NT2/D1 (cell line): ENCODE data around the gene KRTAP19-8.

Experiments used
- DNase-seq: peaks from one replicate; pipeline ENCODE4 v3.0.0-alpha.2; 2011; ENCODE audit warnings: low read depth, low spot score
- H3K27me3 ChIP-seq: 2 replicates; pipeline ENCODE4 v1.6.0; 2011; ENCODE audit warnings: mild to moderate bottlenecking; ENCODE audit not compliant: insufficient read length, insufficient read depth
- H3K36me3 ChIP-seq: 2 replicates; pipeline ENCODE4 v1.6.1; 2011; ENCODE audit warnings: mild to moderate bottlenecking, low read length, mixed read lengths; ENCODE audit not compliant: insufficient read depth, insufficient read length
- H3K4me1 ChIP-seq: 2 replicates; pipeline ENCODE4 v1.5.1; 2011; ENCODE audit not compliant: insufficient read depth, insufficient read length
- H3K4me3 ChIP-seq: 2 replicates; pipeline ENCODE4 v1.5.1; 2011; ENCODE audit warnings: low read depth; ENCODE audit not compliant: insufficient read length
- H3K9ac ChIP-seq: 2 replicates; pipeline ENCODE4 v1.6.0; 2011; ENCODE audit warnings: low read depth; ENCODE audit not compliant: insufficient read length
- H3K9me3 ChIP-seq: 2 replicates; pipeline ENCODE4 v1.5.1; 2011; ENCODE audit warnings: mild to moderate bottlenecking, low read length; ENCODE audit not compliant: insufficient read depth
- SUZ12 ChIP-seq: IDR thresholded peaks from 2 replicates; pipeline ENCODE4 v1.6.1; 2011; ENCODE audit not compliant: insufficient read length, insufficient read depth; ENCODE audit errors: extremely low read depth
- YY1 ChIP-seq: IDR thresholded peaks from 2 replicates; pipeline ENCODE4 v1.6.1; 2011; ENCODE audit not compliant: insufficient read length, insufficient read depth
- ZNF274 ChIP-seq: IDR thresholded peaks from 2 replicates; pipeline ENCODE4 v1.6.1; 2011; ENCODE audit warnings: mild to moderate bottlenecking, low read depth, low read length

Gene KRTAP19-8

GRCh38 chr21:31008355-31008754, 29.9 kb downstream of the KRTAP19-8 start:
- no peaks in the 10 kb centered on the region for H3K4me1 ChIP-seq
- no peak for TF ChIP-seq SUZ12
- no peak for TF ChIP-seq YY1

GRCh38 chr21:31005019-31005418, 33.3 kb downstream of the KRTAP19-8 start:
- H3K9ac ChIP-seq, result no peak overlapping the region

More at GRCh38 chr21:31008355-31008754, 29.9 kb downstream of the KRTAP19-8 start:
- Histone ChIP-seq H3K36me3 (no peaks in the 10 kb centered on the region), H3K9ac (no peak overlapping the region), H3K4me3 (no peak overlapping the region), H3K9me3 (no peaks in the 10 kb centered on the region), H3K27me3 (no peaks in the 10 kb centered on the region)
- DNase-seq, result no peak

GRCh38 chr21:31003471-31003870, 34.8 kb downstream of the KRTAP19-8 start:
- H3K9ac ChIP-seq, result no peak overlapping the region
- TF ChIP-seq ZNF274 (no peak), YY1 (no peak), SUZ12 (no peak)
- DNase-seq, result no peak
- H3K9me3 ChIP-seq, result no peaks in the 10 kb centered on the region
- H3K36me3 ChIP-seq, result no peaks in the 10 kb centered on the region
- no peak overlapping the region for H3K4me3 ChIP-seq
- no peaks in the 10 kb centered on the region for H3K4me1 ChIP-seq
- no peaks in the 10 kb centered on the region for H3K27me3 ChIP-seq

More at GRCh38 chr21:31005019-31005418, 33.3 kb downstream of the KRTAP19-8 start:
- Histone ChIP-seq H3K27me3 (no peaks in the 10 kb centered on the region), H3K4me3 (no peak overlapping the region), H3K36me3 (no peaks in the 10 kb centered on the region), H3K4me1 (no peaks in the 10 kb centered on the region), H3K9me3 (no peaks in the 10 kb centered on the region)
- DNase-seq, result no peak
- TF ChIP-seq SUZ12 (no peak), YY1 (no peak), ZNF274 (no peak)

- no peak for DNase-seq
- no peak for TF ChIP-seq ZNF274
- TF ChIP-seq YY1, result no peak
- TF ChIP-seq SUZ12, result no peak
- no peak overlapping the region for H3K9ac ChIP-seq
- no peaks in the 10 kb centered on the region for H3K36me3 ChIP-seq
- H3K27me3 ChIP-seq, result no peaks in the 10 kb centered on the region
- no peaks in the 10 kb centered on the region for H3K4me1 ChIP-seq
- no peak overlapping the region for H3K4me3 ChIP-seq
- no peaks in the 10 kb centered on the region for H3K9me3 ChIP-seq
Measured at GRCh38 chr21:30997541-30997940, 40.7 kb downstream of the KRTAP19-8 start.

- H3K36me3 ChIP-seq, result no peaks in the 10 kb centered on the region
- no peaks in the 10 kb centered on the region for H3K27me3 ChIP-seq
- H3K9ac ChIP-seq, result no peak overlapping the region
- H3K4me1 ChIP-seq, result no peaks in the 10 kb centered on the region
- no peaks in the 10 kb centered on the region for H3K9me3 ChIP-seq
- TF ChIP-seq SUZ12 (no peak), ZNF274 (no peak), YY1 (no peak)
- DNase-seq, result no peak
- H3K4me3 ChIP-seq, result no peak overlapping the region
Measured at GRCh38 chr21:30996728-30997127, 41.5 kb downstream of the KRTAP19-8 start.

- Histone ChIP-seq H3K9me3 (no peaks in the 10 kb centered on the region), H3K4me1 (no peaks in the 10 kb centered on the region), H3K36me3 (no peaks in the 10 kb centered on the region), H3K9ac (no peak overlapping the region), H3K27me3 (no peaks in the 10 kb centered on the region), H3K4me3 (no peak overlapping the region)
- TF ChIP-seq YY1 (no peak), SUZ12 (no peak), ZNF274 (no peak)
- DNase-seq, result no peak
Measured at GRCh38 chr21:30994932-30995331, 43.3 kb downstream of the KRTAP19-8 start.

GRCh38 chr21:30990514-30991262, 47.6 kb downstream of the KRTAP19-8 start:
- Histone ChIP-seq H3K9me3 (no peaks in the 10 kb centered on the region), H3K36me3 (no peaks in the 10 kb centered on the region), H3K9ac (no peak overlapping the region), H3K27me3 (no peaks in the 10 kb centered on the region), H3K4me1 (no peaks in the 10 kb centered on the region), H3K4me3 (no peak overlapping the region)
- no peak for DNase-seq
- TF ChIP-seq YY1 (no peak), ZNF274 (no peak), SUZ12 (no peak)
